Lower lobe of right lung (tissue), 2 donors: ENCODE results near the gene RBM33. TPM values are rescaled to one million over a fixed set of nuclear protein-coding genes. Genes with fewer than 3 reads are reported as not detected.
A peak's percentile ranks its signal among the peaks of the same experiment; 100 is the strongest.

Experiments used
- ATAC-seq, 2 donors: fragments of 200-7000 bp; cut with Tn5 transposase; one replicate each; pipeline ENCODE4 v1.9.1; 2020 to 2022; ENCODE audit warnings: mild to moderate bottlenecking in 2 of 2, moderate library complexity in 2 of 2
- DNase-seq: peaks from one replicate; pipeline ENCODE4 v3.0.0-alpha.2; 2020
- H3K27ac ChIP-seq: fragments of 200-600 bp; one replicate; pipeline ENCODE4 v1.8.0; 2022
- H3K27me3 ChIP-seq: fragments of 200-600 bp; one replicate; pipeline ENCODE4 v1.8.0; 2022; ENCODE audit warnings: low read depth
- H3K36me3 ChIP-seq: fragments of 200-600 bp; one replicate; pipeline ENCODE4 v1.8.0; 2022; ENCODE audit warnings: mild to moderate bottlenecking
- H3K4me1 ChIP-seq: fragments of 200-600 bp; one replicate; pipeline ENCODE4 v1.8.0; 2022
- H3K4me3 ChIP-seq: fragments of 200-600 bp; one replicate; pipeline ENCODE4 v1.8.0; 2022; ENCODE audit warnings: mild to moderate bottlenecking
- H3K9me3 ChIP-seq: fragments of 200-600 bp; one replicate; pipeline ENCODE4 v1.8.0; 2022
- intact Hi-C: fragments of 100-400 bp; cut with DNase I; formaldehyde crosslinking; loops from one replicate; pipeline ENCODE4 v1.11.0; 2022
- total RNA-seq: library from RNA; stranded (reverse); fragmentation: NEBNext Ultra II Directional; extraction: Animal tissue kit (Norgen Biotek cat#: 25700); gene quantifications from one replicate; pipeline ENCODE4 v1.2.1, GENCODE V29; 2021
- TF ChIP-seq, protein P1 (sequence below): fragments of 200-600 bp; IDR thresholded peaks from one replicate; pipeline ENCODE4 v1.8.0; 2022; ENCODE audit warnings: antibody characterized with exemption, mild to moderate bottlenecking
- donor health status: DM: no; HTN: yes; CAD: no; lungs with severe emphysema.

Gene RBM33
- total RNA-seq, 1 donor from 2014 or later, result 67.2 TPM

DNA sequence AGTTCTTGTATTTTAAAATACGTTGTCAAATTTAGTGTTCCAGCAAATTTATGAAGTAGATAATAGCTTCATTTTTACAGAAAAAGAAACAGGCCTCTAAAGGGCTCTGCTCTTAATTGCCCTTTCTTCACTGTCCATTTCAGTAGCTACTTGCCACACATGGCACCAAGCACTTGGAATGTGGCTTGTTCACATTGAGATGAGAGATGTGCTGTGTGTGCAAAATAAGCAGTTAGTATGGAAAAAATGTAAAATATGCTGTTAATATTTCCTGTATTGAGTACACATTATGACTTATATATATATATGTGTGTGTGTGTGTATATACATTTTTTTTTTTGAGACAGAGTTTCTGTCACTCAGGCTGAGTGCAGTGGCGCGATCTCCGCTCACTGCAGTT lies 19.5 kb downstream of the RBM33 start:
- intact Hi-C loops, result no loop called here
- no peak for DNase-seq
- TF ChIP-seq, protein P1, sequence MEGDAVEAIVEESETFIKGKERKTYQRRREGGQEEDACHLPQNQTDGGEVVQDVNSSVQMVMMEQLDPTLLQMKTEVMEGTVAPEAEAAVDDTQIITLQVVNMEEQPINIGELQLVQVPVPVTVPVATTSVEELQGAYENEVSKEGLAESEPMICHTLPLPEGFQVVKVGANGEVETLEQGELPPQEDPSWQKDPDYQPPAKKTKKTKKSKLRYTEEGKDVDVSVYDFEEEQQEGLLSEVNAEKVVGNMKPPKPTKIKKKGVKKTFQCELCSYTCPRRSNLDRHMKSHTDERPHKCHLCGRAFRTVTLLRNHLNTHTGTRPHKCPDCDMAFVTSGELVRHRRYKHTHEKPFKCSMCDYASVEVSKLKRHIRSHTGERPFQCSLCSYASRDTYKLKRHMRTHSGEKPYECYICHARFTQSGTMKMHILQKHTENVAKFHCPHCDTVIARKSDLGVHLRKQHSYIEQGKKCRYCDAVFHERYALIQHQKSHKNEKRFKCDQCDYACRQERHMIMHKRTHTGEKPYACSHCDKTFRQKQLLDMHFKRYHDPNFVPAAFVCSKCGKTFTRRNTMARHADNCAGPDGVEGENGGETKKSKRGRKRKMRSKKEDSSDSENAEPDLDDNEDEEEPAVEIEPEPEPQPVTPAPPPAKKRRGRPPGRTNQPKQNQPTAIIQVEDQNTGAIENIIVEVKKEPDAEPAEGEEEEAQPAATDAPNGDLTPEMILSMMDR, result no peak
- Histone ChIP-seq H3K9me3 (no peaks in the 10 kb centered on the region), H3K27me3 (no peaks in the 10 kb centered on the region), H3K4me3 (no peak overlapping the region), H3K4me1 (peaks cover 60% of the 10 kb centered on the region), H3K27ac (no peak overlapping the region), H3K36me3 (peaks cover 6% of the 10 kb centered on the region)
- no peak for ATAC-seq

DNA sequence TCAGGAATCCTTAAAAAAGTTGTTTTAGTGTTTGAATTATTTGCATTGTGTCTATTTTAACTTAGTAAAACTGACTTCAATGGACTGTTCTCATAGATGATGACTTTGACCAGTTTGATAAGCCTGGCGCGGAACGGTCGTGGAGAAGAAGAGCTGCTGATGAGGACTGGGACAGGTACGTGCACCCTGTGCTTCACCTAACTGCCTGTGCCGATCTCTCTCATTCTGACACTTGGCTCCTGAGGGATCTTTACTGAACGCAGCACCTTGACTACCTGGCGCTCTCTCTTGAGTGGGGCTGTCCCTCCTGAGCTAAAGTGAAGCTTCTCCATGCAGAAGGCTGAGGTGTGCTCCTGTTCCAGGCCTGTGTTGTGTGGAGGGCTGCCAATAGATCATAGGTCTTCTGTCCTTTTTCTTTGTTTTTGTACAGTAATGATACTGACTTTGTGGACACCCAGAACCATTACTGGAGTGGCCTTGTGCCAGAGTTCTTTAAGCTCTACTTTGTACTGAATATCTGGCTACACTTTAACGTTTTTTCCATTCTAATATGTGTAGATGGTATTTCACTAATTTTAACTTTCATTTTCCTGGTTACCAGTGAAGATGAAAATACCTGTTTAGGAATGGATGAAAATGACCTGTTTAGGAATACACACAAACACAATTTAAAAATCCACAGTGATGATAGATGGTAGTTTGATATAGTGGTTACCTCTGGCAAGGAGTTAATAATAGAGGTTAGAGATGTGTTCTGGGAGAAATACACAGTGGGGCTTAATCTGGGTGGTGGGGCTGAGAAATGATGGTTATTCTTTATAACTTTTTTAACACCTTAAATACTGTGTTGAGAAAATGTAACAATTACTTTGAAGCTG lies 20.9 kb downstream of the RBM33 start:
- peaks cover 6% of the 10 kb centered on the region for H3K36me3 ChIP-seq
- TF ChIP-seq, protein P1, result no peak
- peaks cover 74% of the 10 kb centered on the region for H3K4me1 ChIP-seq
- ATAC-seq (no peak), DNase-seq (no peak)
- intact Hi-C loops, result no loop called here
- H3K27ac ChIP-seq, result no peak overlapping the region
- H3K9me3 ChIP-seq, result no peaks in the 10 kb centered on the region
- no peak overlapping the region for H3K4me3 ChIP-seq
- no peaks in the 10 kb centered on the region for H3K27me3 ChIP-seq

- TF ChIP-seq, protein P1, result no peak
- no peak for DNase-seq
- no peaks in the 10 kb centered on the region for H3K27me3 ChIP-seq
- H3K27ac ChIP-seq, result no peak overlapping the region
- H3K9me3 ChIP-seq, result no peaks in the 10 kb centered on the region
- intact Hi-C loops, result no loop called here
- H3K4me1 ChIP-seq, result peaks cover 80% of the 10 kb centered on the region
- peaks cover 6% of the 10 kb centered on the region for H3K36me3 ChIP-seq
- H3K4me3 ChIP-seq, result no peak overlapping the region
- ATAC-seq, result no peak
These were observed 21.5 kb downstream of the RBM33 start for GRCh38 chr7:155665957-155666287.

GRCh38 chr7:155667241-155667829 lies 22.9 kb downstream of the RBM33 start:
- no peak for DNase-seq
- Histone ChIP-seq H3K27me3 (no peaks in the 10 kb centered on the region), H3K9me3 (no peaks in the 10 kb centered on the region), H3K36me3 (peaks cover 6% of the 10 kb centered on the region), H3K4me1 (peaks cover 85% of the 10 kb centered on the region), H3K27ac (no peak overlapping the region), H3K4me3 (no peak overlapping the region)
- TF ChIP-seq, protein P1, result no peak
- intact Hi-C loops, result no loop called here
- ATAC-seq, result no peak

DNA sequence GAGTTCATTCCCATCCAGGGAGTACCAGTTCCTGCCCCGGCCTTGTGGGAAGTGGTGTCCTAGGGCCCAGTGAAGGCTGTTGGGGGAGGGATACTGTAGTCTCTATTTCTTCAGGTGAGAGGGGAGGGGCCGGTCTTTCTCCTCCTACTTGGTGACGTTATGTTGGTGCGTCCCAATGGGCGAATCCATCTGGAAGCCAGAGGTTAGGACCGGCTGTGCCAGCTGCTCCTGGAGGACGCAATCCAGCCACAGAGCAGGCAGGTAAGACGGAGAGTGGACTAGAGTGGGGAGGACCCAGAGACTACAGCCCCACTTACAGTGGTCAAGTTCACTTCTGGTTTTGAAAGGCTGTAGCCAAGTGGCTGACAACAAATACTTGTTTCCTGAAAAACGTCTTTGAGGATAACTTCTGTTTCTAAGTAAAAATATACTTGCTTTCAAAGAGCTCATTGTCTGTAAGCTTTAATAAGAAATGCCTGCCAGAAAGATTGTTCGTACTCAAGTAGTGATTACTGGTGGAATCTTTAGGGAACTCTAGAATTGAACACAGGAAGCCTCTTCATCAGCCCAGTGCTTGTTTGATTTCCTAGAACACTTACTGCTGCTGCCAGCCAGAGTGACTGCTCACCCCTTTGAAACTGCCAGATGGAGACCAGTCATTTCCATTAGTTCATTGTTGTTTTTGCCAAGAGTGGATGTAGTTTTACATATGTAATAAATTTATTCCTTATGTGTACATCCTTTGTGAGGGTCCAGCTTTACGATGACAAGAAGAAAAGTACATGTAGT lies 25.4 kb downstream of the RBM33 start:
- peaks cover 66% of the 10 kb centered on the region for H3K4me1 ChIP-seq
- DNase-seq (peak; percentile 84), ATAC-seq (peak; percentile 97)

More for the DNA sequence above, 25.4 kb downstream of the RBM33 start:
- peaks cover 20% of the 10 kb centered on the region for H3K36me3 ChIP-seq
- peak overlapping the region; percentile 50 for H3K27ac ChIP-seq
- intact Hi-C loops, result no loop called here
- H3K4me3 ChIP-seq, result no peak overlapping the region
- no peaks in the 10 kb centered on the region for H3K27me3 ChIP-seq
- TF ChIP-seq, protein P1, result no peak
- no peaks in the 10 kb centered on the region for H3K9me3 ChIP-seq
